NCI-H510A treated with DMSO at 0.1 percent for 48 hours (cell line): ENCODE data around the gene KIF1C.
"Not testable (repeated sequence)": the region's sequence is repeated elsewhere in the genome, so short reads cannot be mapped to it uniquely, and the experiment has no call there.

Experiments
- DNase-seq: peaks from one replicate; lab custom pipeline; 2025; lab: John Stamatoyannopoulos, UW

The KIF1C gene

GRCh38 chr17:5044630-5045029 is 46.9 kb downstream of the KIF1C start:
- DNase-seq = no peak

- no peak for DNase-seq
Observed at GRCh38 chr17:5045496-5045895, 47.7 kb downstream of the KIF1C start.

DNA sequence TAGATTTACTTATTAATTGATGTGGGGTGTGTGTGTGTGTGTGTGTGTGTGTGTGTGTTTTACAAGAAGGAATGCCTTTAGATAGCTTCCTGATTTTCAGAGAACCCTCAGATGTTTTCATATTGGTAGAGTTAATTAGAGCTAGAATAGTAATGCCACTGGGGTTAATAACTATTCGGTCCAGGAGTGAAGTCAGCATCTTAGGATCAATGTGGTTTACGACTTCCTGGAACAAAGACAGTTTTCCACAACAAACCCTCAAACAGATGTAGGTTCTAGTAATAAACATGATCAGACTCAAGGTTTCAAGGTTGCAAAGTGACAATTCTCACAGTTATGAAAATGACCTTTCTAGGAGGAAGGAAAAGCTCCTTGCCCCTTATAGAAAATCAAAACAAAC is 49.7 kb downstream of the KIF1C start:
- DNase-seq = no peak

DNA sequence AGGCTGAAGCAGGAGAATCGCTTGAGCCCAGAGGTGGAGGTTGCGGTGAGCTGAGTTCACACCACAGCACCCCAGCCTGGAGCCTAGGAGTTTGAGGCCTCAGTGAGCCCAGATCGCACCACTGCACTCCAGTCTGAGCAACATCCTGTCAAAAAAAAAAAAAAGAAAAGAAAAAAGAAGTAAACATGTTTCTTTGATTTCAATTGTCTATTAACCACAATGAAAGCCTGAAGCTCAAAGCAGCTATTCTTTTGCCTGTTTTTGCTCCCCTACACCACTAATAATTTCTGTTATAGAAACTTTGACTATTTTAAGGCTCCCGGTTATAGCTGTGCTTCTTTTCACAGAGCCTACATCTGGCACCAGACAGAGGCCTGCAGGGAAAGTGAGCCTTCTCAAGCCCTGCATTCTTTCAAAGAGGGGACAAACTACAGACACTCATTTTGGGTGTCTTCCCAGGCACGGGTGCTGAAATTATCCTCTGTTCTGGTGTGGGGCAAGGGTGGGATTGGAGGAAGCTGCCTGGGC is 51.6 kb downstream of the KIF1C start:
- DNase-seq = no peak

DNA sequence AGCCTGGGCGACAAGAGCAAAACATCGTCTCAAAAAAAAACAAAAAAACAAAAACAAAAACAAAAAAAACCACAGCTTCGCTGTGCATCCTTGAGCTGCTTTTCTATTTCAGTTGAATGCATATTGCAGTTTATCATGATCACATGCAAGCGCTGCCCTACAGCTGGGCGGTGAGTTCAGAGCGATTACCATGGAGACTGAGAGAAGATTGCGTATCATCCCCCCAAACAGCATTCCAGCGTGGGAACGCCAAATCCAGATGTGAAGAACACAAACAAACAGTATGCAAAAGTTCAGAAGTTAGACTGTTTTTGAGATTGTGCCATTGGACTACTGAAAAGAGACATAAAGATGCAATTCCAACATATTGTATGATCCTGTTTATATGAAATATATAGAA is 52.5 kb downstream of the KIF1C start:
- DNase-seq = no peak

- DNase-seq = no peak
Observed at GRCh38 chr17:5055543-5055942, 57.8 kb downstream of the KIF1C start.

- no peak for DNase-seq
Observed at GRCh38 chr17:5065227-5065744, 67.5 kb downstream of the KIF1C start.

DNA sequence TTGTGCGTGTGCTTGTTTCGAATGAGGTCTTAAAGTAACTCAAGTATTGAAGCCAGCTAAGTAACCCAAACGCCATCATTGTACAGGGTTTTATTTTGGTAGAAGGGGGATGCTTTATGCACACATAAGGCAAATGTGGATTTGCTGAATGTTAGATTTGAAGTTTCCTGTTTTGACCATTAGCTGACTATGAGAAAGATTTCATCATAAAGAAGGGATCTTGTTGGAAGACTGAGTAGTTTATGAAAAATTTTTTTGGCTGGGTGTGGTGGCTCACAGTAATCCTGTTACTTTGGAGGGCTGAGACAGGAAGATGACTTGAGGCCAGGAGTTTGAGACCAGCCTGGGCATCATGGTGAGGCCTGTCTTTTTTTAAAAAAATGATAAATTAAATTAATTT is 70.5 kb downstream of the KIF1C start:
- DNase-seq = no peak

DNA sequence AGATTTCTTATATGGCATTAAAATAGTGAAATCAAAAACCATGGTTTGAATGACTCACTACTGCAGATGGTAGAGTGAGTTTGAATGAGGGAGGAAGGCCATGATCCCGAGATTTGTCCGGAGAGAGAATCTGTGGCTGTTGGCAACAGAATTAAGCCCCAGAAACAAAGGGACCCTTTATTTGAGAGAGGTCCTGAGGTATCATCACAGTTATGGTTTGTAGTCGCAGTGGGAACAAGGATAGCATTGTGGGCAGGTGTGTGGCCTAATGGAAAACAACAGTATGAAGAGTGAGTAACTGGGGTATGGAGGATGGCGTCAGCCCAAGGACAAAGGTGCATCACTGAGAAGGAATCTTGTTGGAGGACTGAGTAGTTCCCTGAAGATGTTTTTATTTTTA is 72.0 kb downstream of the KIF1C start:
- DNase-seq = no peak

- not testable (repeated sequence) for DNase-seq
Observed at GRCh38 chr17:5075472-5075871, 77.7 kb downstream of the KIF1C start.

- DNase-seq = not testable (repeated sequence)
Observed at GRCh38 chr17:5077275-5077674, 79.5 kb downstream of the KIF1C start.

GRCh38 chr17:5077781-5078105 is 80.0 kb downstream of the KIF1C start:
- no peak for DNase-seq
